Left renal cortex interstitium (tissue), 4 donors: ENCODE data around the gene SPATA24. TPM values are rescaled to one million over a fixed set of nuclear protein-coding genes. Genes with fewer than 3 reads are reported as not detected.
"Not testable (repeated sequence)": the region's sequence is repeated elsewhere in the genome, so short reads cannot be mapped to it uniquely, and the experiment has no call there.

Experiments
- DNase-seq, 4 donors: peaks; one replicate each; pipeline ENCODE4 v3.0.0-alpha.2; 2013; ENCODE audit warnings: low read depth in 4 of 4, low spot score in 2 of 4, missing footprints in 1 of 4
- polyA plus RNA-seq, 4 donors: library from polyadenylated mRNA; unstranded; fragments of 120-200 nt; gene quantifications; one replicate each; pipeline ENCODE4 v1.2.1, GENCODE V29; 2013; ENCODE audit not compliant: insufficient read length in 4 of 4

SPATA24 gene
- polyA plus RNA-seq, 4 donors, result 13.1 to 17.1 (median 14.0) TPM

DNA sequence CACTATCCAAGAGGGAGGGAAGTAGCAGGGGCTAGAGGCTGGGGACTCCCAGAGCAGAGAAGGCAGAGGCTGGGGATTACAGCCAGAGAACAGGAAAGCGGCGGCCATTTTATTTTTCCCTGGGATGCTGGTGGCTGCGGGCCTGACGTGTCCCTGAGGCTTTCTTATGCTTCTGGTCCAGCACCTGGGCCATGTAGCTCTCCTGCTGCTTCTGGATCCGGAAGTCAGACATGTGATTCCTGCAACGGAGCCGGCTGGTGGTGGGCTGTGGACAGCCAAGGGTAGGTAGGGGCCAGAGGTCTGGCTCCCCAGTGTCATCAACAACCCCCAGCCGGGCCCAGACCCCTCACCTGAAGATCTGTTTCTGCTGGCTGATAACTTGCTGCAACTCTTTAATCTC, 7.2 kb downstream of the SPATA24 start:
- no peak for DNase-seq

DNA sequence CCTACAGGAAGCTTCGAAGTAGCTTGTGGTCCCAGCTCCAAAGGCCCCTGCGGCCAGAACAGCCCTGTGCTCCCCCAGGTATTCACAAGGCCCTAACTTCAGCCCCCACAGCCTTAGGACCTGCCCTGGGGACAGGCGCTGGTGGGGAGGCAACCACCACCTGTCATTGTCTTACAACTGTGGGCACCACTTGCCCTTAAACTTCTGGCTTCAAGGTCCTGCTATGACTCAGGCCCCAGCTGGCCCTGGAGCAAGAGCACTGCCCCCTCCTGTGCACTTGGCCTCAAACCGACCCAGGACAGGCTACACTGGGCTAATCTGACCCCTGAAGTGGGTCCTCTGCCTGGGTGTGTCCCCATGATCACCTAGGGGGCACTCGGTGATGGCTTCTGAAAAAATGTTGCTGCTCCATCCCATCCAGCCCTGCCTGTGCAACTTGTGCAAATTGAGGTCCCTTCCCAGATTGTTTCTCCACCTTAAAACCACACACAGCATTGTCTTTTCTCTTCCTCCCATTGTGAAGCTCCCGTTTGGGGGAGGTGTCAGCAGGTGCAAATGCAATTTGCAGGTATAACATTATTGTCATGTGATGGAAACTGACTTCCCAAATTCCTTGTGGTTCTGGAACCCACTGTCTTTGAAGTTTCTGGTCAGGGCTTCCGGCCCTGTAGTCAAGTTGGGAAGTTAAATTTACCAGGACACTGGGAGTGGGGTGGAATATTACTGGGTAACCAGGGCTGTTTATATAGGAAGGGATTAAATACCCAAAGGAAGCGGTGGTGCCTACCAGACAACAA, 7.8 kb downstream of the SPATA24 start:
- DNase-seq, result no peak

DNA sequence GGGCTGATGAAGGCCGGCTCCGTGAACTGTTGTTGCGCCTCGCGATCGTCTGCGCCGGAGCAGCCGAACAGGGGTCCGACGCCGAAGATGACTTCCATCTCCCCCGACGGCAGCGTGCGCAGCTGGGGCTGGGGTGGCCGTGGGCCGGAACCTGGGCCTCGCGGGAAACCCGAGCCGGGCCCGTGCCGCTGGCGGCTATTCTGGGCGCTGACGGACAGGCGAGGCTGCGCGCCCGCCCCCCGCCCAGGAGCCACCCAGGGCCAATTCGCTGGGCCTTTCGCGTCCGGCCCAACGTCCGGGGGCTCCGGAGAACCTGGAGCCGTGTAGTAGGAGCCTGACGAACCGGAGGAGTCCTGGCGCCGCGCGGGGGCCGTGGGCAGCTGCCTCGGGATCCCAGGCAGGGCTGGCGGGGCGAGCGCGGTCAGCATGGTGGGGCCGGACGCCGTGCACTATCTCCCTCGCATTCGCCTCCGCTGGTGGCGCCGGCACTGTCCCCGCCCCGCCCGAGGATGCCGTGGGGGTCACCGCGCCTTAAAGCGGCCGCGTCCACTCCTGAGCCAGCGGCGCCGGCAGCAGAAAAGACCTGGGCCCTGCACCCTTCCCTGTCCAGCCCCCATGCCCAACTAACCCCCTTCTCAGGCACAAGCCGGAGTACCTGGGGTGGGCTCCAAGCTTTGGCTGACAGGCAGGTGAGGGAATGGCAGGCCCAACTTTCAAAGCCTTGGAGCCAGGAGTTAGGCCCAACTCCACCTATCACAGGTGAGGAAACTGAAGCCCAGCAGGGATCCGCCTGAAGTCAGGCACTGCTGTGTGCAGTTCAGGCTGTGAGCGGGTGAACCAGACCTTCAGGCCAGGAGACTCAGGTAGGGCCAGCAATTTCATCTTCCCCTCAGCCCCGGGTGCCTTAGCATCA, 9.0 kb downstream of the SPATA24 start, which contains the start of gene PROB1:
Gene PROB1, minus strand, starts transcription at position 451 of the 913 bp plus-strand sequence. Its CDS starts 23 bp downstream, at position 428.
- no peak for DNase-seq

DNA sequence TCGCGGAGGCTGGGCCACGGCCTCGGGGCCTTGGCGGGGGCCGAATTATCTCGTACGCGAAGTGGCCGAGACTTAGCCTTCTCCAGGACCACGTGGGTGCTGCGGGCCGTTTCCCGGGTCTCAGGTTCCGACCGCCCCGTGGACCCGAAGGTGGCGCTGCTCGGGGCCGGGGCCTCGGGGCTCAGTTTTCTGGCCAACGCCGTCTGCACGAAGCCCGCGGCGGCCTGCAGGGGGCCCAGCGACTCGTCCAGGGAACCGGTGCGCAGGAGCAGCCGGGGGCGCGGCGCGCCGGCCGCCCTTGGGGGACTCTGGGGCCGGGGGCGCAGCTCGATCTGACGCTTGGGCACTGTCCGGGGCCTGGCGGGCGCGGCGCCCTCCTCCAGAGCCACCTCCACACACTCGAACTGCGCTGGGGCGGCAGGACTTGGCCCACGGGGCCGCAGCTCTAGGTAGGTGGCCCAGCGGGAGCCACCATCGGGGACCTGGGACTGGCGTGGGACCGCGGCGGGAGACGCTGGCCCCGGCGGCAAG, 9.7 kb downstream of the SPATA24 start:
- no peak for DNase-seq

DNA sequence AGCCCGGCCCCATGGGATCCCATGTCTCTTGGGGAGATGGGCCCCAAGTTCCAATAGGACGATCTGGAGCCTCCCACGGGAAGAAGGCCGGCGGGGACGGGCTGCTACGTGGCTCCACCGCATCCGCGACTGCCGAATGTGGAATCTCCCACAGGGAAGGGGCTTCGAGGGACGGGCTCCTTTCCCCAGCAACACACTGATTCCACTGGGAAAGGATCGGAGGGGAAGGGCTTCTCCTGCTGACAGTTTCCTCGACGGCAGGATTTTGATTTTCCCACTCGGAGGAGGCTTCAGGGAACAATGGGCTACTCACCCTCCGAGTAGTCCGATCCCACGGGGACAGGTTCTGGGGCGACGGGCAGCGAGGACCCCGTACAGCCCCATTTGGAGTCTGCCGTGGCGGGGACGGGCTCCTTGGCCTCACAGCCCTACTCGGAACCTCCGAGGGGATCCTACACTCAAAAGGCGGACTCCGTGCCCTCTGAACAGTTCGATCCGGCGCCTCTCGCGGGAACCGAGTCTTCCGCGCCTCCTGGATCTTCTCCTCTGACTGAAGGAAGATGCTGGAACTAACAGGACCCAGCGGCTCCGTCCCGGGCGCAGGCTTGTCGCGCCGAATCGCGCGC, 10.3 kb downstream of the SPATA24 start:
- no peak for DNase-seq

DNA sequence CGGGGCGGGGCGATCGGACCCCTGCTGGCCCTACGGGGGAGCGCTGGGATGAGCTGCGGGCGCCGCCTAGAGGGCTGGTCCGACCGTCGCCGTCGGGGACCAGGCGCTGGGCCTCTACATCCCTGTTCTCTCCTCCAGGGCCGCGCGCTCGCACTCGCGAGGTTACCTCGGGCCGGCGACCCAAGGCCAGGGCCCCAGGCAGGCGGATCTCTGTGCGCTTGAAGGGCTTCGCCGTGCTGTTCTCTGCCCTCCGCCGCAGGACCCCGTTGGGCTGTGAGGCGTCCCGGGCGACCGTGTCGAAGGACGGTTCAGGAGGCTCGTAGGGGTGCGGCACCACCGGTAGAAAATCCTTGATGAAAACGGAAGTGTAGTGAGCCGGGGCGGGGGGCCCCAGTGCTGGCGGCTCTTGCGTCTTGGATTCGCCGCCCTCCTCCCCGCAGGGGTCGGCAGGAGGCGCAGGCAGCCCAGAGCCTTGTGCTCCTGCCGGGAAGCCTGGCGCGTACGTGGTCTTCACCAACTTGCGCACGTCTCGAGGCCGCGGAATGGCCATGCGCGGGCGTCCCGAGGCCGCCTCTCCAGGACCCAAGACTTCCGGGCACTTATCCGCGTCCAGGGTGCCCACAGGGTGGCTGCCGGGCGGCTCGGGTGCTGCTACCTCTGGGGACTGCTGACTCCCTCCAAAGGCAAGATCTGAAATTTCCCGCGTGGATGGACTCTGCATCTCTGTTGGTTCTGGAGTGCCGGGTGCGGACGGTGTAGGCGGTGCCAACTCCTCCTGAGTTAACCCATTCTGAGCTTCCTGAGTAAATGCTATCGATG, 11.0 kb downstream of the SPATA24 start:
- no peak for DNase-seq

DNA sequence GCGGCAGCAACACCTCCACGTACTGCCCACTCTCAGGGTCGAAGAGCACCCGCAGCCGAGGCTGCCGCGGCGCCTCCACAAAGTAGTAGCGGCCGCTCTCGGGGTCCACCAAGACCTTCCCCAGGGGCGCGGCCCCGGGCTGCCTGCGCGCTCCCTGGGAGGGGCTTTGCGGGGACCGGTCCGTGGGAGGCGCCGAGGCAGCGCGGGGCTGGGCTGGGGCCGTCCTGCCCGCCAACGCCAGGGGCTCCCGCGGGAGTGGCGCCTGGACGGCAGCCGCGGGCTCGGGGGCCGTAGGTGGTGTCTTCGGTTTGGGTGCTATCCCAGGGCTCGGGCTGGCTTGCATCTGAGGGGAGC, 11.6 kb downstream of the SPATA24 start:
- no peak for DNase-seq

DNA sequence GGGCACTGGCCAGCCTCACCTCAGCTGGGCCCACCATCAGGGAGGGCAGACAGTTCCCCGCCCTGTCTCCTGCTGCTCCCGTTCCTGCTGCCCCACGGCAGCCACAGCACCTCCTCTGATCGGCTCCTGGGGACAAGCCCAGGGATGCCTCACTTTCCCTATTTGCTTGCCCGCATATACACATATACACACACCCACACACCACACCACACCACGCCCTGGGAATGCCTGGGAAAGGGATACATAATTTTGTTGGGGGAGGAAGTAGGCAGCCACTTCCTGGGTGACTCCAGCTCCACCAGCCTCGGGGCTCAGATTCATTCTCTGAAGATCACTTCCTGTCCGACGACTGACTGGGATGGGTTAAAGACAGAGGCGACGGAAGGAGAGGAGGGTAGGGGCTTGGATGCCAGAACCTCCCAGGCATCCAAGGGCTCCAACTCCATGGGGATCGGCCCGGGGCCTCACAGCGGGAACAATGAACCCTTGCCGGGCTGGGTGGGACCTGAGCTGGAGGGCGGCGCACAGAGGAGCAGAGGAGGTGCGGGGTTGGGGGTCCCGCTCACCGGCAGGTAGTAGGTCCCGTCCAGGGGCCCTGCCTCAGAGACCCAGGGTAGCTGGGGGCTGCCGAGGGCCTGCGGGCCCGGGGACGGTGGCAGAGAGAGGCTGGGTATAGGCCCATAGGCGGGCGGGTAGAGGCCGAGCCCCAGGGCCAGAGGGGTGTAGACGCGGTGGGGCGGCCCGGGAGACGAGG, 12.1 kb downstream of the SPATA24 start:
- DNase-seq, result no peak

DNA sequence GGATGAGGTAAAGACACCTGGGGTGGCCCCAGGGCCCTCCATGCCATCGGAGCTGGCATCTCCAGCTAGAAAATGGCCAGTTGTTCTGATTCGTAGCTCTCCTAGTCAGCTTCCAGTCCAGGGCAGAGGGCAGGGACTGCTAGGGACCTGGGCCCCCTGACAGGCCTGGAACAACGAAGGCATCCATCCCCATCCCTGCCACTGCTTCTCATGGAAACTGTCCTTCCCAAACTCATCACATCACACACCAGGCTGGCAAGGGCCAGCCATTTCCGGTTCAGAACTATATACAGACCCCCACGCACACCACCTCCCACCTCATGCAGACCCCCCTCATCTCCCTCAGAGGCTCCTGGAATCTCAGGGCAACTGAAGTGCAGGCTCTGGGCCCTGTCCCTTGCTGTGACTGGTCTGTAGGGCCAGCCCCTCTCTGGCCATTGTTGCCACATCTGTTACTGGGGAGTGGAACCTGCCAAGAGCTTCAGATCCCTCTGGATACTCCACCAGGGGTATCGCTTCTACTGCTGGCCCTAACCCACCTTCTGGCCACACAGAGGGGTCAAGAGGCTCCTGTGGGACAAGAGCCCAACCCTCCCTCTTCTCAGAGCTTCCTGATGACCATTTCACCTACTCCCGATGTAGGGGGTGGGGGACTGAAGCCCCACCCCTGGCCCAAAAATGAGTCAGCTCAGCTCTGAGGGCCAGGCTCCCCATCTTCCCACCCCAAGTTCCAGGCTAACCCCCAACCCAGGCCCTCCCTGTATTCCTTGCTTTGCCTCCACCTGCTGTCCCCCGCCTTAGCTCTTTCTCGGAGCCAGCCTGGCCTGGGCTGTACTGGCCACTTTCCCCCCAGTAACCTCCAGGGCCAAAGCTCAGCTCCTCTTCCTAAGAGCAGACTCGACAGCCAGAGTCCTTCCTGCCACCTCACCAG, 13.0 kb downstream of the SPATA24 start:
- no peak for DNase-seq

DNA sequence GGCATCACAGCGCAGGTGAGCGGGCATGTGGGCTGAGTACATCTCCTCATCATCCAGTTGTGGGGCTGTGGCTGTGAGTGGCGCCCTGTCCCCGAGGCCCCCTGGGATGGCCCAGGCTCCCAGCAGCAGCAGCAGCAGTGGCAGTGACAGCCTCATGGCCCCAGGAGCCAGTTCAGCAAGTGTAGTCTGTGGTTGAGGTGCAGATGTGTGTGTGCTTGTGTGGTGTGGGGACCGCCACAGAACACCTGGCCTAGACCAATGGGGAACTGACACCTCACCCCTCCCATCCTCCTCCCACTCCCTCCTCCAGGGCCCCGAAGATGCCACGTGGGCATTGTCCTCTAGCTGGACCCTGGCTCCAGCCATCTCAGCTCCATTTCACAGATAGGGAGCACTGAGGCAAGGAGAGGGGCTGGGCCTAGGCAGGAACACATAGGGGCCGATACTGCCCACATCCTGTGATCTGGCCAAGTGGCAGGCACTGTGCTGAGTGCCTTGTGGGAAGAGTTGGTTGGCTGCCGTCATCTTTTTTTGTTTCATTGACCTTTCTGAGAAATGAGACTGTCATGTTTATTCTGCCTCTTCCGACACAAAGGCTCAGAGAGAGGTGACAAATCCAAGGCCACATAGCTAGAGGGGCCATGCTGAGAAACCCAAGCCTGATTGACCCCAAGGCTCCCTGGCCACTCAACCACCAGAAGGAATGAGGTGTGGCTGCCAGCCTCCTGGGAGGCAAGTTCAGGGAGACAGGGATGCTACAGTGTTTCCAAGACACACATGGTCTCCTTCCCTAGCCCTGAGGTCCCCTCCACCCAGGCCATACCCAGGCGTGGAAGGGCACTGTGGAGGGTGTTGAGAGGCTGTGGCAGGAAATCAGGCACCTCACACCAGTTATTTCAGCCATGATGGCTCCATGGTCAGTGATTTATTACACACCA, 13.9 kb downstream of the SPATA24 start, which contains the start of gene MZB1:
Gene MZB1, minus strand, starts transcription at position 213 of the 938 bp plus-strand sequence. Its CDS starts 57 bp downstream, at position 156.
- DNase-seq, result no peak

DNA sequence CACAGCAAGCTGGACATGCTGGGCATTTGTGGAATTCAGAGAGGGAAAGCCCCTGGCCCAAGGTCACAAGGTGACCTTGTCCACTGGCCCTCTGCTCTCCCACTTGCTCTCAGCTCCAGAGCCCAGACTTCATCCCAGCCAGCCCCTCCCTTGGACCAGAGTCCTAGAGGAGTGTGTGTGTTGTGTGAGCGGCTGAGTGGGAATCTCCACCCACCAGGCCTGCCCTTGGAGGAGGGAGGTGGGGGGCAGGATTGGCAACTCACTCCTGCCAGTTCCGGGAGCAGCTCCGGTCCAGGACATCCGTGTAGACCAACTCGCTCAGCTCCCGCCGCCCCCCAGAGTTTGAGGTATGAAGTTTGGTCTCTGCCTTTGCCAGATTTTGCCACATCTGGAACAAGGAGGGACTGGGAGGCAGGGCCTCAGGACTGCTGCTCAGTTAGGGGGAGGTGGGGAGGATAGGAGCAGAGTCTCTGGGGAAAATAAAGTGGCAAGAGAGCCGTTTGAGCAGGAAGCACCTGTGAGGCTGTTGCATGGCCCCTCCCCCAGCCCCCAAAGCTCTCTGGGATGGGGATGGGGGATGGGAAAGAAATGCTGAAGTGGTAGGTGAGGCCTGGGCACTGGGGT, 15.6 kb downstream of the SPATA24 start:
- no peak for DNase-seq

DNA sequence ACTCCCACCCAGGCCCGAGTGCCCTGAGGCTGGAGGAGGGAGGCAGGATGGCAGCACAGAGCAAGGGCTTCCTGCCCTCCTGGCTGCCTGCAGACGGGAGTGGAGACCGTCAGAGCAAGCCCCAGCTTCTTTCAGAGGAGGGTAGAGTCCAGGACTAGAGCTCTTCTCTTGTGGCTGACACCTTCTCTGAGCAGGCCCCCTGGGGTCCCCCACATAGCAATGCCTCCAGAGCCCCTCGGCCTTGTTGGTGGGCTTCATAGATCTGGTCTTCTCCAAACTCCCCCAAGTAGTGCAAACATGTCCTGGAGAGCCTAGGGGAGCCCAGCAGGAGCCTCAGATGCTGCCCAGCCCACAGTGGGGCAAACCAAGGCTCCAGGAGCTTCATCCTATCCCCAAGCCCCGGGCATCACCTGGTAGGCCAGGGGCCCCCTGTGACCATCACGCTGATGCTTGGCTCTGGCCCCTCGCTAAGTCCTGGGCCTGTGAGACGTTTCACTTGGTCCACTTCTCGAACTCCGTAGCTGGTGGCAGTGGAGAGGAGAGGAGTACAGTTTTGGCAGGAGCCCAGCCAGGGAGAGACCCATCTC, 16.2 kb downstream of the SPATA24 start:
- no peak for DNase-seq

DNA sequence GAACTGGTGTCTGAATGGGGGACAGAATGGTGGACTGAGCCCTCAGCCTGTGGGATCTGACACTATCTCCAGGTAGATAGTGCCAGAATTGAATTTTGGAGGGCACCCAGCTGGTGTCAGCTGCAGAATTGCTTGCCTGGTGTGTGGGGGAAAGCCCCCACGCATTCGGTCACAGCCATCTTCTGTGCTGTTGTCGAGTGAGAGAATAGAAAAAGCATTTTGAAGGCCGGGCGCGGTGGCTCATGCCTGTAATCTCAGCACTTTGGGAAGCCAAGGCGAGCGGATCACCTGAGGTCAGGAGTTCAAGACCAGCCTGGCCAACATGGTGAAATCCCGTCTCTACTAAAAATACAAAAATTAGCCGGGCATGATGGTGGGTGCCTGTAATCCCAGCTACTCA, 16.9 kb downstream of the SPATA24 start:
- DNase-seq, result not testable (repeated sequence)

DNA sequence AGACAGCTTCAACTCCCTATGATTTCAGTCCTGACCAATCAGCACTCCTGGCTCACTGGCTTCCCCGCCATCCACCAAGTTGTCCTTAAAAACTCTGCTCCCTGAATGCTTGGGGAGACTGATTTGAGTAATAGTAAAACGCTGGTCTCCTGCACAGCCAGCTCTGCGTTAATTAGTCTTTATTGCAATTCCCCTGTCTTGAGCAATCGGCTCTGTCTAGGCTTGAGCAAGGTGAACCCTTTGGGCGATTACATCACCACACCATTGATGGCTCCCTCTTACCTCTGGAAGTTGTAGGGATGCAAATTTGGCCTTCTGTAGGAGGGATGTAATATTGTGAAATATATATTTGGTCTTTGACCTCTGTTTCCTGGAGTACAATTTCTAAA, 17.8 kb downstream of the SPATA24 start:
- no peak for DNase-seq

DNA sequence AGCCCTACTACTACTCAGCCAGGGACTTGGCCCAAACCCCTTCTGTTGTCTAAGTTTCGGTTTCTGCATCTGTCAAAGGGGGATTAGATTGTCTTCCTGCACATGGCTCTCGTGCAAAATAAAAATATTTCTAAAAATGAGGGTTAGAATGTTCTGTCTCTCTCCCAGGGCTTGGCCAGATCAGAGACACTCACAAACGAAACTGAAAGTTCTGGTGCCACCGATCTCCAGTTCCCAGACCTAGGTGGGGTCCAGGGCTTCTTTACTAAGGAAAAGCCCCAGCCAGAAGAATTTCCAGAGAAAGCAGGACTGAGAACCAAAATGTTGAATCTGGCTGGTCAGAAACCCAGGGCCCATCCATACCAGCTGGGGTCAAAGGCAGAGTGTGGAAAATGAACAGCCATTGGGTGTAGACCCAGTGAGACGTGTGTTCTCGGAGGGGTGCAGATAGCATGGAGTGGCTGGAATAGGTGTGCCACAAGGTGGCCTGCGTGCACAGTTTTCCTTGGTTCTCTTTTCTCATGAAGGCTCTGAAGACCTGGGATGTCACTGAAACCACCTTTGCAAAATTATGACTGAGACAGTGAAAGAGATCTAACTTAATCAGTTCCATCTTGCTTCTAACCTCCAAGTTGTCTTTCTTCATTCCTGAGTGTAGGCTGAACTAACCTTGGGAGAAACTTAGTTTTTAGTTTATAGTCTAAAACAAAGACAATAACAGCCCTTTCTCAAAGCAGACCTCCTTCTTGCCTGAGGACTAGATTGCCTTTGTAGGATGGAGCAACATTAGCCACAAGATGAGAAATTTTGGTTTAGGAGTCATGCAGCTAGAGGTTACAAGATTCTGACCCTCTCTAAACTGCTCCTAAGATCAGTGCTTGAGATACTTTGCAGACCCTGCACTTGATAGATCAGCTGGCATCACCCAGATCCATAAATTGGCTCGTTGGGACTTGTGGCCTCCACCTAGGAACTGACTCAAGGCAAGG, 18.5 kb downstream of the SPATA24 start:
- DNase-seq, result no peak
